ENCODE data around the gene ADAP1.

GRCh38 chr7:880450-880849, 74.0 kb downstream of the ADAP1 start:
- no peak for TF ChIP-seq CTCF (optimal IDR thresholded peaks at IDR 0.05 in 1 of 3, IDR thresholded peaks at IDR 0.05 in 1 of 3, conservative IDR thresholded peaks at IDR 0.05 in 1 of 3; ENCODE audit: extremely low read depth in 1 of 3, insufficient read depth in 2 of 3, low read length in 3 of 3)
- TF ChIP-seq EZH2 (IDR thresholded peaks at IDR 0.05; ENCODE audit: low read length), result no peak

Data from keratinocyte (primary cell).